B cell (primary cell): ENCODE data around the gene PLEKHM1.

Experiments used
- EZH2 ChIP-seq: IDR thresholded peaks from 2 replicates; pipeline ENCODE4 v1.6.1; 2012; ENCODE audit warnings: borderline replicate concordance, low read depth, mild to moderate bottlenecking, moderate library complexity, low read length; ENCODE audit not compliant: insufficient read depth, poor library complexity, severe bottlenecking
- TF ChIP-seq, protein P1 (sequence below): fragments of 200-600 bp; IDR thresholded peaks from one replicate; pipeline ENCODE4 v1.8.0; 2022; ENCODE audit warnings: antibody characterized with exemption, mild to moderate bottlenecking

- TF ChIP-seq, protein P1, sequence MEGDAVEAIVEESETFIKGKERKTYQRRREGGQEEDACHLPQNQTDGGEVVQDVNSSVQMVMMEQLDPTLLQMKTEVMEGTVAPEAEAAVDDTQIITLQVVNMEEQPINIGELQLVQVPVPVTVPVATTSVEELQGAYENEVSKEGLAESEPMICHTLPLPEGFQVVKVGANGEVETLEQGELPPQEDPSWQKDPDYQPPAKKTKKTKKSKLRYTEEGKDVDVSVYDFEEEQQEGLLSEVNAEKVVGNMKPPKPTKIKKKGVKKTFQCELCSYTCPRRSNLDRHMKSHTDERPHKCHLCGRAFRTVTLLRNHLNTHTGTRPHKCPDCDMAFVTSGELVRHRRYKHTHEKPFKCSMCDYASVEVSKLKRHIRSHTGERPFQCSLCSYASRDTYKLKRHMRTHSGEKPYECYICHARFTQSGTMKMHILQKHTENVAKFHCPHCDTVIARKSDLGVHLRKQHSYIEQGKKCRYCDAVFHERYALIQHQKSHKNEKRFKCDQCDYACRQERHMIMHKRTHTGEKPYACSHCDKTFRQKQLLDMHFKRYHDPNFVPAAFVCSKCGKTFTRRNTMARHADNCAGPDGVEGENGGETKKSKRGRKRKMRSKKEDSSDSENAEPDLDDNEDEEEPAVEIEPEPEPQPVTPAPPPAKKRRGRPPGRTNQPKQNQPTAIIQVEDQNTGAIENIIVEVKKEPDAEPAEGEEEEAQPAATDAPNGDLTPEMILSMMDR, result no peak
- TF ChIP-seq EZH2, result no peak
These were observed 61.6 kb downstream of the PLEKHM1 start for GRCh38 chr17:45428931-45429338.
